ENCODE results near the gene LNP1.
A peak's percentile ranks its signal among the peaks of the same experiment; 100 is the strongest.

LNP1 gene

GRCh38 chr3:100399341-100400071, 1.8 kb upstream of the LNP1 start:
- DNase-seq (ENCODE audit: low read depth, low spot score) = no peak

- DNase-seq (ENCODE audit: low read depth, low spot score) = peak; percentile 6
These were observed 940 bp upstream of the LNP1 start for GRCh38 chr3:100400419-100400779.

GRCh38 chr3:100401674-100402041, 319 bp downstream of the LNP1 start:
- DNase-seq (ENCODE audit: low read depth, low spot score) = peak; percentile 3

- no peak for DNase-seq (ENCODE audit: low read depth, low spot score)
These were observed 917 bp downstream of the LNP1 start for GRCh38 chr3:100402256-100402655.

GRCh38 chr3:100402891-100403290, 1.6 kb downstream of the LNP1 start:
- no peak for DNase-seq (ENCODE audit: low read depth, low spot score)

- no peak for DNase-seq (ENCODE audit: low read depth, low spot score)
These were observed 2.3 kb downstream of the LNP1 start for GRCh38 chr3:100403362-100404249.

GRCh38 chr3:100404250-100404548, 2.9 kb downstream of the LNP1 start:
- no peak for DNase-seq (ENCODE audit: low read depth, low spot score)

GRCh38 chr3:100407164-100407563, 5.8 kb downstream of the LNP1 start:
- no peak for DNase-seq (ENCODE audit: low read depth, low spot score)

- DNase-seq (ENCODE audit: low read depth, low spot score) = no peak
These were observed 6.7 kb downstream of the LNP1 start for GRCh38 chr3:100407977-100408532.

- DNase-seq (ENCODE audit: low read depth, low spot score) = no peak
These were observed 10.0 kb downstream of the LNP1 start for GRCh38 chr3:100411091-100411982.

- DNase-seq (ENCODE audit: low read depth, low spot score) = no peak
These were observed 11.7 kb downstream of the LNP1 start for GRCh38 chr3:100412912-100413590.

- no peak for DNase-seq (ENCODE audit: low read depth, low spot score)
These were observed 12.3 kb downstream of the LNP1 start for GRCh38 chr3:100413613-100414012.

- no peak for DNase-seq (ENCODE audit: low read depth, low spot score)
These were observed 14.8 kb downstream of the LNP1 start for GRCh38 chr3:100416176-100416575.

GRCh38 chr3:100416863-100417262, 15.5 kb downstream of the LNP1 start:
- no peak for DNase-seq (ENCODE audit: low read depth, low spot score)

- DNase-seq (ENCODE audit: low read depth, low spot score) = no peak
These were observed 18.1 kb downstream of the LNP1 start for GRCh38 chr3:100419406-100419805.

GRCh38 chr3:100420885-100421284, 19.5 kb downstream of the LNP1 start:
- no peak for DNase-seq (ENCODE audit: low read depth, low spot score)

GRCh38 chr3:100423611-100424010, 22.3 kb downstream of the LNP1 start:
- no peak for DNase-seq (ENCODE audit: low read depth, low spot score)

GRCh38 chr3:100424261-100424660, 22.9 kb downstream of the LNP1 start:
- DNase-seq (ENCODE audit: low read depth, low spot score) = no peak

GRCh38 chr3:100425316-100425715, 24.0 kb downstream of the LNP1 start:
- DNase-seq (ENCODE audit: low read depth, low spot score) = no peak

- no peak for DNase-seq (ENCODE audit: low read depth, low spot score)
These were observed 24.8 kb downstream of the LNP1 start for GRCh38 chr3:100426067-100426682.

GRCh38 chr3:100427699-100428098, 26.4 kb downstream of the LNP1 start:
- DNase-seq (ENCODE audit: low read depth, low spot score) = no peak

Data from activated naive CD8-positive, alpha-beta T cell treated with anti-CD3 and anti-CD28 coated beads, Interleukin-2, amount 50 U/mL, for 16 hours (primary cell).